ENCODE data around the gene AUH. TPM values are rescaled to one million over a fixed set of nuclear protein-coding genes. Genes with fewer than 3 reads are reported as not detected.

Gene AUH
- total RNA-seq, 4 donors from 2014 or later = 23.0 to 39.2 (median 25.7) TPM

GRCh38 chr9:91407580-91408318, 46.0 kb upstream of the AUH start:
- Histone ChIP-seq H3K36me3 (peaks cover 9 to 37% of the 10 kb centered on the region in 2 donors), H3K27ac (no peak overlapping the region), H3K27me3 (no peaks in the 10 kb centered on the region), H3K9me3 (no peaks in the 10 kb centered on the region), H3K4me1 (peaks cover 0 to 8% (median 0%) of the 10 kb centered on the region in 3 donors), H3K4me3 (no peak overlapping the region)
- TF ChIP-seq EP300 (IDR thresholded peaks at IDR 0.05) (no peak), POLR2AphosphoS5 (IDR thresholded peaks at IDR 0.05) (no peak), POLR2A (IDR thresholded peaks at IDR 0.05) (no peak), CTCF (IDR thresholded peaks at IDR 0.05) (no peak)
- WGBS, 2 donors (ENCODE audit: low coverage in 1 of 2) = 80 to 96% methylated on average over 7 to 11 of the region's 12 CpGs
- no peak for ATAC-seq

GRCh38 chr9:91405343-91406077, 43.8 kb upstream of the AUH start:
- 92% methylated on average over 5 to 18 of the region's 25 CpGs for WGBS, 2 donors (ENCODE audit: low coverage in 1 of 2)
- no peak for ATAC-seq
- H3K27ac ChIP-seq = no peak overlapping the region
- no peak overlapping the region for H3K4me3 ChIP-seq
- peaks cover 0 to under 1% (median 0%) of the 10 kb centered on the region in 3 donors for H3K4me1 ChIP-seq
- H3K36me3 ChIP-seq = peaks cover 9 to 36% of the 10 kb centered on the region in 2 donors
- no peaks in the 10 kb centered on the region for H3K27me3 ChIP-seq
- no peaks in the 10 kb centered on the region for H3K9me3 ChIP-seq
- TF ChIP-seq CTCF (IDR thresholded peaks at IDR 0.05) = no peak
- no peak for TF ChIP-seq POLR2AphosphoS5 (IDR thresholded peaks at IDR 0.05)
- no peak for TF ChIP-seq EP300 (IDR thresholded peaks at IDR 0.05)
- no peak for TF ChIP-seq POLR2A (IDR thresholded peaks at IDR 0.05)

- no peak for ATAC-seq
- Histone ChIP-seq H3K9me3 (no peaks in the 10 kb centered on the region), H3K36me3 (peaks cover 0 to 20% of the 10 kb centered on the region in 2 donors), H3K27ac (no peak overlapping the region), H3K4me1 (no peaks in the 10 kb centered on the region), H3K4me3 (no peak overlapping the region), H3K27me3 (no peaks in the 10 kb centered on the region)
- 79 to 80% methylated on average over 9 to 13 of the region's 14 CpGs for WGBS, 2 donors (ENCODE audit: low coverage in 1 of 2)
- TF ChIP-seq EP300 (IDR thresholded peaks at IDR 0.05) (no peak), POLR2AphosphoS5 (IDR thresholded peaks at IDR 0.05) (no peak), CTCF (IDR thresholded peaks at IDR 0.05) (no peak), POLR2A (IDR thresholded peaks at IDR 0.05) (no peak)
Observed at GRCh38 chr9:91403665-91404543, 42.2 kb upstream of the AUH start.

GRCh38 chr9:91398926-91399325, 37.2 kb upstream of the AUH start:
- TF ChIP-seq POLR2AphosphoS5 (IDR thresholded peaks at IDR 0.05) (no peak), CTCF (IDR thresholded peaks at IDR 0.05) (no peak), EP300 (IDR thresholded peaks at IDR 0.05) (no peak), POLR2A (IDR thresholded peaks at IDR 0.05) (no peak)
- H3K27me3 ChIP-seq = no peaks in the 10 kb centered on the region
- WGBS, 2 donors (ENCODE audit: low coverage in 1 of 2) = 69 to 100% methylated on average over 1 to 3 of the region's 3 CpGs
- no peak overlapping the region for H3K27ac ChIP-seq
- no peak for ATAC-seq
- no peak overlapping the region for H3K4me3 ChIP-seq
- no peaks in the 10 kb centered on the region for H3K36me3 ChIP-seq
- no peaks in the 10 kb centered on the region for H3K9me3 ChIP-seq
- no peaks in the 10 kb centered on the region for H3K4me1 ChIP-seq

All from gastroesophageal sphincter (tissue), 4 donors.